Measurements from ENCODE around the gene PIK3C3.
"Not testable (repeated sequence)": the region's sequence is repeated elsewhere in the genome, so short reads cannot be mapped to it uniquely, and the experiment has no call there.

The PIK3C3 gene

GRCh38 chr18:41966943-41967342, 11.9 kb downstream of the PIK3C3 start:
- DNase-seq, result no peak

DNA sequence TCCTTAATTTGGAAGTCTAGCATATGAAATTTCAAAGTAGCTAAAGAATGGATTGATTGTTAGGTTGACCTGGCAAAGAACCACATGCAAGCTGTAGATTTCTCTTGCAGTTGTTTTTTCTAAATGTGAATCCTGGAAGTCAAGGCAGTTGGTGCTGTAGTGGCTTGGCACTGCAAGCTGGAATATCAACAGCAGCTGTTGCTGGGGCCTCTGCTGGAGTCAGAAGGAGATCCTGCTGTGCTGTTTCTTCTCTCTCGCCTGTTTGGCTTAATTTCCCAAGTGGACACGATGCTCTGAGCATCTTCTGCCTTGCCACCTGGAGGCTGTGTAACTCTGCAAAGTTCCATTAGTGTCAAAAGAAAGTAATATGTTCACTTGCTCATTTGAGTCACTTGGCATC, 12.6 kb downstream of the PIK3C3 start:
- no peak for DNase-seq

- no peak for DNase-seq
Observed at GRCh38 chr18:41969881-41970280, 14.8 kb downstream of the PIK3C3 start.

GRCh38 chr18:41972067-41972925, 17.3 kb downstream of the PIK3C3 start:
- no peak for DNase-seq

- no peak for DNase-seq
Observed at GRCh38 chr18:41973983-41974382, 18.9 kb downstream of the PIK3C3 start.

GRCh38 chr18:41974796-41975201, 19.8 kb downstream of the PIK3C3 start:
- DNase-seq, result no peak

DNA sequence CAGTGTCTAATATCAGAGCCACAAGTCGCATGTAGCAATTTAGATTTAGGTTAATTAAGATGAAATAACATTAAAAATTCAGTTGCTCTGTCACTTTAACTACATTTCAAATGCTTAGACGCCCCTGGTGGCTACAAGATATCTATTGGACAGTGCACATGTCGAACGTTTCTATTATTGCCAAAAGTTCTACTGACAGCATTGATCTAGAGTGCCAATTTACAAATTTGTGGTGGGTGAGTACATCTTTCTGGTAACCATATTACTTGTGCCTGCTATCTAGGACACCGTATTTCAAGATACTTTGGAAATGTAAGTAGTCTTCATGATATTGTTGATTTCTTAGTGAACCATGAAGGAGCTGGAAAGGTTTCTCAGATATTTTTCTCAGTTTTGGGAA, 20.2 kb downstream of the PIK3C3 start:
- no peak for DNase-seq

- no peak for DNase-seq
Observed at GRCh38 chr18:41977233-41977632, 22.2 kb downstream of the PIK3C3 start.

- DNase-seq, result no peak
Observed at GRCh38 chr18:41982942-41983660, 28.1 kb downstream of the PIK3C3 start.

DNA sequence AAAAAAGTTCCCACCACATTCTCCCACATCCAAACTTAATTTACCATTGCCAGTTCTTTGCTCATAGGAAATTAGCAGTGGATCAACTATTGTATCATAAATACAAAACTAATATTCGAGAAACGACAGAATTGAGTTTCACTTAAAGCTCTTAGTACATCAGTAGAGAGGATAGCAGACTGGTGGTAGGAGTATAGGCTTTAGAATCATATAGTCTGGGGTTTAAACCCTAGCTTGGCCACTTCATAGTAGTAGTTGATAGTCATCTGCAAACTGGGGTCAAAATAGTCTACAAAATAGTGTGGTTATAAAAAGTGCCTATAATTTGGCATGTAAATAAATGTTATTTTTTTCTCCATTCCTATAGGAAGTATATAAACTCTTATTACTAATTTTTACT, 30.9 kb downstream of the PIK3C3 start:
- no peak for DNase-seq

GRCh38 chr18:41989508-41989907, 34.5 kb downstream of the PIK3C3 start:
- no peak for DNase-seq

DNA sequence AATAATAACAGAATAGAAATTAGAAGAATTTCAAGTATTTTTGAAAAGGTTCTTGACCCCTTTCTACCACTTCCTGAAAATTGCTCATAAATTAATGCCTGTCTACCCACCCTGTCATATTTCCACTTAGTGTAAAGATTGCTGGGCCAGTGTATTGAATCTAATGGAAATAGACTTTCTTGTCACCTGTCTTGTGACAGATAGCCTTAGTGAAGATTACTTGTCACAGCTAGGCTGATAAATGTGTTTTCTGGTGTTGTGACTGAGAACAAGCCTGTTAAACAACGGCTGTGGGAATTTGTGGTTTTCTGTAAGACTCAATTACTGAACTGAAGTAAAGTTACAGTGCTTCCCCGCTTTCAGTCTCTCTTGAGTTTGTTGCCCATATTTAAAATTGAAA, 37.0 kb downstream of the PIK3C3 start:
- DNase-seq, result no peak

- DNase-seq, result no peak
Observed at GRCh38 chr18:41992703-41993102, 37.7 kb downstream of the PIK3C3 start.

GRCh38 chr18:41993151-41993550, 38.1 kb downstream of the PIK3C3 start:
- DNase-seq, result no peak

DNA sequence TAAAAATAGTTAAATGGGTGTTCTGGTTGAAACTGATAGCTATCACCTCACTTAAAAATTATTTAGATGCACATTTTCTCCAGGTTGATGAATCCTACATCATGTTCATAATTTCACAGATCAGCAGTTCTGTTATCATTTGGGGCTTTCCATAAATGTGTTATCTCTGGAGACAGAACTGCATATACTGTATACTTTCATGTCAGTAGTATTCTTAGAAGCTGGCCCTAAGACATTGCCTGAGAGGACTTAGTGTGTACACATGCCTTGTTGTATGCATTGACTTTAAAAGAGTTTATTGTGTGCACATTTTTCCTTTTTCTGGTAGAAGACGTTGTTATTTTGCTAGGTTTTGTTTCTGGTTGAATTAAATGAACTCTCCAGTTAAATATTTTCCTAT, 41.0 kb downstream of the PIK3C3 start:
- DNase-seq, result no peak

- no peak for DNase-seq
Observed at GRCh38 chr18:41999751-42000150, 44.7 kb downstream of the PIK3C3 start.

DNA sequence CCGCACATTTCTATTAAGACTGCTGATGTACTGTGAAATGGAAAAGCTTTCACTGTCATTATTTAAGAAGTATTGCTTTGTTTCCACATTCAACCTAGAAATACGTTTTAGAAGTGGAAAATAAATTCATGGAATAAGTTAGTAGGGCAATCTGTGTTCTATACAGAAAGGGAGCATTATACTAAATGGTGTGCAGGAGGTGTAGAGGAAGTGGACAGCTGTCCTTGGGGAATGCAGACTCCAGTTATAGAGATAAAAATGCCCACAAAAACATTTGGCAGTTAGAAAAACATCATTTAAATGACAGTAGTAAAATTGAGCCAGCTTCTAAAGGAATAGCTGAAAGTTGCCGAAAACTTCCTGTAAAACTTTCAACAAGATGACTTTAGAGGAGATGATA, 46.8 kb downstream of the PIK3C3 start:
- no peak for DNase-seq

GRCh38 chr18:42004653-42005052, 49.6 kb downstream of the PIK3C3 start:
- DNase-seq, result no peak

DNA sequence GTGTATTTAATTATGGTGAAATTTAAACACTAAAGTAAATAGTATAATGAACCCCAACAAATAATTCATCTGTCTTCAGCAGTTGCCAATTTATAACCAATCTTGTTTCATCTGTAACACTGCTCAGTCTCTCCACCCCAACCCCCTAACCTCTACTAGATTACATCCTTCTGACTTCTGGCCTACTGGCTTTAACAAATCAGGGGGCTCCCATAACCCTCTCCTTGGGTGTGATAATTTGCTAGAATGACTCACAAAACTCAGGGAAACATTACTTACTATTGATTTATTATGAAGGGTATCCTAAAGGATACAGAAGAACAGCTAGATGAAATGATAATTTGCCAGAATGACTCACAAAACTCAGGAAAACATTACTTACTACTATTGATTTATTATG, 50.7 kb downstream of the PIK3C3 start:
- DNase-seq, result no peak

GRCh38 chr18:42009457-42009856, 54.4 kb downstream of the PIK3C3 start:
- DNase-seq, result not testable (repeated sequence)

DNA sequence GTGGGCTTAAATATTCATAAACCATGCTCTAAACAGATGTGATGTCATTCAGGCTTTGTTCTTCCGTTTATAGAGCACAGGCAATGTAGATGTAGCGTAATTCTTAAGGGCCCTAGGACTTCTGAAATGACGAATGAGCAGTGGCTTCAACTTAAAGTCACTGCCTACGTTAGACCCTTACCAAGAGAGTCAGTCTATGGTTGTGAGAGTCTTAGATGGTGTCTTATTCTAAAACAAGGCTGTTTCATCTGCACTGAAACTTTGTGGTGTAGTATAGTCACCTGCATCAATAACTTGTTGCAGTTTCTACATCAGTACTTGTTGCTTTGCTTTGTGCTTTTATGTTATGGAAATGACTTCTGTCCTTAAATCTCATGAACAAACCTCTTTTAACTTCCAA, 56.0 kb downstream of the PIK3C3 start:
- DNase-seq, result no peak

GRCh38 chr18:42018831-42019230, 63.8 kb downstream of the PIK3C3 start:
- no peak for DNase-seq

DNA sequence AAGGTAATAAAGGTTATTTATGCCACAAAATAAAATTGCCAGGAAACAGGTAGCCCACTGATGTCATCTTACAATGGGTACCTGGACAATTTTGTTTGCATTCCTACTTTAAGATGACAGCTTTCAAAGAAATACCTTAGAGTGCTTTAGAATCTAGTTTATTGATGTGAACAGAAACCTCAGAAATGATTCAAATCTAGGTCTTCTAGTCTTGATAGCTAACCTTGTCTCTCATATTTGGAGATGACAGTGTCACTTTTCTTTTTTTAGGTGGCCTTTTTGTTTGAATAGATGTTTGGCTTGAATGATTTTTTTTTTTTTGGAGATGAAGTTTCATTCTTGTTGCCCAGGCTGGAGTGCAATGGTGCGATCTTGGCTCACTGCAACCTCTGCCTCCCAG, 69.1 kb downstream of the PIK3C3 start:
- no peak for DNase-seq

GRCh38 chr18:42025491-42025890, 70.5 kb downstream of the PIK3C3 start:
- no peak for DNase-seq
